ENCODE results near the gene SEPHS2.

The SEPHS2 gene

GRCh38 chr16:30428055-30428454, 17.6 kb downstream of the SEPHS2 start:
- TF ChIP-seq YY1 (IDR thresholded peaks at IDR 0.05; ENCODE audit: low read depth), result no peak
- TF ChIP-seq EP300 (IDR thresholded peaks at IDR 0.05; ENCODE audit: borderline replicate concordance), result no peak
- TF ChIP-seq EGR1 (IDR thresholded peaks at IDR 0.05), result no peak
- TF ChIP-seq ZBTB7A (IDR thresholded peaks at IDR 0.05; ENCODE audit: low read depth), result no peak
- TF ChIP-seq CREB1 (IDR thresholded peaks at IDR 0.05; ENCODE audit: low read depth), result no peak
- no peak for TF ChIP-seq CEBPB (IDR thresholded peaks at IDR 0.05)
- TF ChIP-seq USF1 (IDR thresholded peaks at IDR 0.05), result no peak
- TF ChIP-seq MAX (IDR thresholded peaks at IDR 0.05), result no peak

DNA sequence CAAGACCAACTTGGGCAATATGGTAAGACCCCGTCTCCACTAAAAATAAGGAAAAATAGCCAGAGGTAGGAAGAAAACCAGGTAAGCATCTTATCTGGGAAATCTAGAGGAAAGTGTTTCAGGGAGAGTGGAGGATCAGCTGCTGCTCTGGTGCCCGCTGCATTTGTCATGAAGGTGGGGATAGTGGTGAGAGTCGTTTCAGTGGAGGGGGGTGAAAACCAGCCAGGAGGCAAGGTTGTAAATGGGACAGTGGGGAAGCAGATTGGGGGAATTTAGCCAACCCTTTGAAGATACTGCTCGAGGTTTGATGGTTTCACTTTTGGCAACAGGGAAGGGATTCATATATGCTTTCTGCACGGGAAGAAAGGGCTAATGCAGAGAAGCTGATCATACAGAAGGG, 24.7 kb downstream of the SEPHS2 start:
- TF ChIP-seq NFIC (IDR thresholded peaks at IDR 0.05), result no peak

- TF ChIP-seq MAX (IDR thresholded peaks at IDR 0.05) (no peak), EGR1 (IDR thresholded peaks at IDR 0.05) (no peak), YY1 (IDR thresholded peaks at IDR 0.05; ENCODE audit: low read depth) (no peak), TCF12 (IDR thresholded peaks at IDR 0.05; ENCODE audit: low read depth) (no peak), CEBPB (IDR thresholded peaks at IDR 0.05) (no peak), RAD21 (IDR thresholded peaks at IDR 0.05; ENCODE audit: low read depth) (no peak), USF1 (IDR thresholded peaks at IDR 0.05) (no peak), TAF1 (IDR thresholded peaks at IDR 0.05; ENCODE audit: low read depth) (no peak), FOXM1 (IDR thresholded peaks at IDR 0.05; ENCODE audit: borderline replicate concordance, low read depth) (no peak), REST (IDR thresholded peaks at IDR 0.05; ENCODE audit: low read depth) (no peak), CREB1 (IDR thresholded peaks at IDR 0.05; ENCODE audit: low read depth) (no peak), TEAD4 (IDR thresholded peaks at IDR 0.05) (no peak), NFIC (IDR thresholded peaks at IDR 0.05) (no peak), EP300 (IDR thresholded peaks at IDR 0.05; ENCODE audit: borderline replicate concordance) (no peak), ZBTB7A (IDR thresholded peaks at IDR 0.05; ENCODE audit: low read depth) (no peak)
Measured at GRCh38 chr16:30418350-30419181, 27.1 kb downstream of the SEPHS2 start.

DNA sequence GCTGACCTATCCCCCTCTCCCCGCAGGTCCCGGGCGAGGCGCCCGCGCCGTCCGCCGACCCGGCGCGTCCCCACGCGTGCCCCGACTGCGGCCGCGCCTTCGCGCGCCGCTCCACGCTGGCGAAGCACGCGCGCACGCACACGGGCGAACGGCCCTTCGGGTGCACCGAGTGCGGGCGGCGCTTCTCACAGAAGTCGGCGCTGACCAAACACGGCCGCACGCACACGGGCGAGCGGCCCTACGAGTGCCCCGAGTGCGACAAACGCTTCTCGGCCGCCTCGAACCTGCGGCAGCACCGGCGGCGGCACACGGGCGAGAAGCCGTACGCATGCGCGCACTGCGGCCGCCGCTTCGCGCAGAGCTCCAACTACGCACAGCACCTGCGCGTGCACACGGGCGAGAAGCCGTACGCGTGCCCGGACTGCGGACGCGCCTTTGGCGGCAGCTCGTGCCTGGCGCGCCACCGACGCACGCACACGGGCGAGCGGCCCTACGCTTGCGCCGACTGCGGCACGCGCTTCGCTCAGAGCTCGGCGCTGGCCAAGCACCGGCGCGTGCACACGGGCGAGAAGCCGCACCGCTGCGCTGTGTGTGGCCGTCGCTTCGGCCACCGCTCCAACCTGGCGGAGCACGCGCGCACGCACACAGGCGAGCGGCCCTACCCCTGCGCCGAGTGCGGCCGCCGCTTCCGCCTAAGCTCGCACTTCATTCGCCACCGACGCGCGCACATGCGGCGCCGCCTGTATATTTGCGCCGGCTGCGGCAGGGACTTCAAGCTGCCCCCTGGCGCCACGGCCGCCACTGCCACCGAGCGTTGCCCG, 27.9 kb downstream of the SEPHS2 start:
- TF ChIP-seq NFIC (IDR thresholded peaks at IDR 0.05) (no peak; the same call in 1 of the 2 replicates), TEAD4 (IDR thresholded peaks at IDR 0.05) (no peak; the same call in 1 of the 2 replicates), RAD21 (IDR thresholded peaks at IDR 0.05; ENCODE audit: low read depth) (no peak; the same call in 1 of the 2 replicates), YY1 (IDR thresholded peaks at IDR 0.05; ENCODE audit: low read depth) (no peak), CEBPB (IDR thresholded peaks at IDR 0.05) (no peak), CREB1 (IDR thresholded peaks at IDR 0.05; ENCODE audit: low read depth) (no peak), FOXM1 (IDR thresholded peaks at IDR 0.05; ENCODE audit: borderline replicate concordance, low read depth) (no peak), MAX (IDR thresholded peaks at IDR 0.05) (peak; percentile 94), ZBTB7A (IDR thresholded peaks at IDR 0.05; ENCODE audit: low read depth) (no peak), TAF1 (IDR thresholded peaks at IDR 0.05; ENCODE audit: low read depth) (peak; percentile 39), TCF12 (IDR thresholded peaks at IDR 0.05; ENCODE audit: low read depth) (peak; percentile 67; the same call in 1 of the 2 replicates), REST (IDR thresholded peaks at IDR 0.05; ENCODE audit: low read depth) (no peak), EP300 (IDR thresholded peaks at IDR 0.05; ENCODE audit: borderline replicate concordance) (no peak), USF1 (IDR thresholded peaks at IDR 0.05) (no peak; the same call in none of the 2 replicates), EGR1 (IDR thresholded peaks at IDR 0.05) (peak; percentile 35)
